ENCODE results near the gene SPC25.
"Not testable (repeated sequence)": the region's sequence is repeated elsewhere in the genome, so short reads cannot be mapped to it uniquely, and the experiment has no call there.

Gene SPC25

GRCh38 chr2:168912901-168913369 is 22.7 kb upstream of the SPC25 start:
- H3K9me3 Mint-ChIP-seq = no peaks in the 10 kb centered on the region
- no peaks in the 10 kb centered on the region for H3K4me1 Mint-ChIP-seq
- no peak overlapping the region for H3K27ac Mint-ChIP-seq
- no peaks in the 10 kb centered on the region for H3K36me3 Mint-ChIP-seq
- H3K4me3 Mint-ChIP-seq = no peak overlapping the region
- DNase-seq (ENCODE audit: low spot score in 2 of 2) = no peak
- no peak for ATAC-seq

GRCh38 chr2:168912466-168912865 is 22.2 kb upstream of the SPC25 start:
- H3K4me3 Mint-ChIP-seq = no peak overlapping the region
- H3K9me3 Mint-ChIP-seq = no peaks in the 10 kb centered on the region
- no peaks in the 10 kb centered on the region for H3K4me1 Mint-ChIP-seq
- no peak for ATAC-seq
- no peak overlapping the region for H3K27ac Mint-ChIP-seq
- no peaks in the 10 kb centered on the region for H3K36me3 Mint-ChIP-seq
- DNase-seq (ENCODE audit: low spot score in 2 of 2) = no peak

GRCh38 chr2:168910330-168910729 is 20.1 kb upstream of the SPC25 start:
- Mint-ChIP-seq H3K9me3 (no peaks in the 10 kb centered on the region), H3K36me3 (no peaks in the 10 kb centered on the region), H3K27ac (no peak overlapping the region), H3K4me3 (no peak overlapping the region), H3K4me1 (no peaks in the 10 kb centered on the region)
- ATAC-seq (no peak), DNase-seq (ENCODE audit: low spot score in 2 of 2) (no peak)

GRCh38 chr2:168907940-168908662 is 17.9 kb upstream of the SPC25 start:
- no peaks in the 10 kb centered on the region for H3K9me3 Mint-ChIP-seq
- no peak overlapping the region for H3K27ac Mint-ChIP-seq
- ATAC-seq (no peak), DNase-seq (ENCODE audit: low spot score in 2 of 2) (no peak)
- H3K4me1 Mint-ChIP-seq = no peaks in the 10 kb centered on the region
- no peaks in the 10 kb centered on the region for H3K36me3 Mint-ChIP-seq
- no peak overlapping the region for H3K4me3 Mint-ChIP-seq

- Mint-ChIP-seq H3K36me3 (no peaks in the 10 kb centered on the region), H3K4me1 (no peaks in the 10 kb centered on the region), H3K27ac (no peak overlapping the region), H3K9me3 (no peaks in the 10 kb centered on the region), H3K4me3 (no peak overlapping the region)
- DNase-seq (ENCODE audit: low spot score in 2 of 2) (no peak), ATAC-seq (no peak)
Measured at GRCh38 chr2:168904358-168904757, 14.1 kb upstream of the SPC25 start.

GRCh38 chr2:168903888-168904287 is 13.7 kb upstream of the SPC25 start:
- Mint-ChIP-seq H3K4me1 (no peaks in the 10 kb centered on the region), H3K4me3 (no peak overlapping the region)

GRCh38 chr2:168901003-168901402 is 10.8 kb upstream of the SPC25 start, which contains the start of gene G6PC2:
TSS of gene G6PC2 (plus strand) at chr2:168901291. CDS start at chr2:168901332, 41 bp downstream.
- Mint-ChIP-seq H3K9me3 (no peaks in the 10 kb centered on the region), H3K4me3 (no peak within 1 kb of the TSS), H3K27ac (no peak within 1 kb of the TSS), H3K4me1 (no peaks in the 10 kb centered on the region), H3K36me3 (no peaks in the 10 kb centered on the region)
- DNase-seq (ENCODE audit: low spot score in 2 of 2) = no peak
- ATAC-seq = no peak

More at GRCh38 chr2:168903888-168904287, 13.7 kb upstream of the SPC25 start:
- H3K36me3 Mint-ChIP-seq = no peaks in the 10 kb centered on the region
- no peak for ATAC-seq
- H3K9me3 Mint-ChIP-seq = no peaks in the 10 kb centered on the region
- DNase-seq (ENCODE audit: low spot score in 2 of 2) = no peak
- H3K27ac Mint-ChIP-seq = no peak overlapping the region

- H3K27ac Mint-ChIP-seq = no peak overlapping the region
- no peak overlapping the region for H3K4me3 Mint-ChIP-seq
- H3K9me3 Mint-ChIP-seq = no peaks in the 10 kb centered on the region
- DNase-seq (ENCODE audit: low spot score in 2 of 2) (no peak), ATAC-seq (no peak)
- no peaks in the 10 kb centered on the region for H3K36me3 Mint-ChIP-seq
- no peaks in the 10 kb centered on the region for H3K4me1 Mint-ChIP-seq
Measured at GRCh38 chr2:168897449-168897848, 7.2 kb upstream of the SPC25 start.

GRCh38 chr2:168896783-168897182 is 6.6 kb upstream of the SPC25 start:
- Mint-ChIP-seq H3K4me3 (no peak overlapping the region), H3K27ac (no peak overlapping the region), H3K36me3 (no peaks in the 10 kb centered on the region), H3K4me1 (no peaks in the 10 kb centered on the region), H3K9me3 (no peaks in the 10 kb centered on the region)
- ATAC-seq = no peak
- no peak for DNase-seq (ENCODE audit: low spot score in 2 of 2)

GRCh38 chr2:168895771-168896170 is 5.5 kb upstream of the SPC25 start:
- Mint-ChIP-seq H3K36me3 (no peaks in the 10 kb centered on the region), H3K27ac (no peak overlapping the region), H3K4me3 (no peak overlapping the region), H3K9me3 (no peaks in the 10 kb centered on the region), H3K4me1 (peaks cover 1% of the 10 kb centered on the region)
- DNase-seq (ENCODE audit: low spot score in 2 of 2) (no peak), ATAC-seq (no peak)

GRCh38 chr2:168894720-168895119 is 4.5 kb upstream of the SPC25 start:
- no peaks in the 10 kb centered on the region for H3K9me3 Mint-ChIP-seq
- H3K4me1 Mint-ChIP-seq = peaks cover 10% of the 10 kb centered on the region
- H3K36me3 Mint-ChIP-seq = peaks cover 8% of the 10 kb centered on the region
- no peak overlapping the region for H3K27ac Mint-ChIP-seq
- ATAC-seq (no peak), DNase-seq (ENCODE audit: low spot score in 2 of 2) (no peak)
- H3K4me3 Mint-ChIP-seq = no peak overlapping the region

- Mint-ChIP-seq H3K36me3 (peaks cover 9% of the 10 kb centered on the region), H3K4me3 (no peak overlapping the region), H3K4me1 (peaks cover 10% of the 10 kb centered on the region), H3K9me3 (no peaks in the 10 kb centered on the region), H3K27ac (no peak overlapping the region)
- no peak for ATAC-seq
- DNase-seq (ENCODE audit: low spot score in 2 of 2) = no peak
Measured at GRCh38 chr2:168894101-168894500, 3.9 kb upstream of the SPC25 start.

- DNase-seq (ENCODE audit: low spot score in 2 of 2) = no peak
- no peak overlapping the region for H3K4me3 Mint-ChIP-seq
- peaks cover 10% of the 10 kb centered on the region for H3K4me1 Mint-ChIP-seq
- no peak for ATAC-seq
- peaks cover 19% of the 10 kb centered on the region for H3K36me3 Mint-ChIP-seq
- H3K27ac Mint-ChIP-seq = no peak overlapping the region
- H3K9me3 Mint-ChIP-seq = no peaks in the 10 kb centered on the region
Measured at GRCh38 chr2:168892327-168892726, 2.1 kb upstream of the SPC25 start.

GRCh38 chr2:168889635-168890005 is 610 bp downstream of the SPC25 start:
- ATAC-seq = no peak
- peaks cover 21% of the 10 kb centered on the region for H3K4me1 Mint-ChIP-seq
- peak overlapping the region; percentile 87 for H3K4me3 Mint-ChIP-seq

GRCh38 chr2:168884975-168885374 is 5.3 kb downstream of the SPC25 start:
- H3K27ac Mint-ChIP-seq = no peak overlapping the region
- peaks cover 26% of the 10 kb centered on the region for H3K36me3 Mint-ChIP-seq
- H3K4me3 Mint-ChIP-seq = no peak overlapping the region
- H3K9me3 Mint-ChIP-seq = no peaks in the 10 kb centered on the region
- DNase-seq (ENCODE audit: low spot score in 2 of 2) = no peak
- H3K4me1 Mint-ChIP-seq = peaks cover 28% of the 10 kb centered on the region
- ATAC-seq = peak; percentile 92

More at GRCh38 chr2:168889635-168890005, 610 bp downstream of the SPC25 start:
- no peaks in the 10 kb centered on the region for H3K9me3 Mint-ChIP-seq
- peaks cover 32% of the 10 kb centered on the region for H3K36me3 Mint-ChIP-seq
- peak overlapping the region; percentile 91 for H3K27ac Mint-ChIP-seq
- DNase-seq (ENCODE audit: low spot score in 2 of 2) = no peak

GRCh38 chr2:168882163-168882562 is 8.1 kb downstream of the SPC25 start:
- H3K4me3 Mint-ChIP-seq; H3K27ac Mint-ChIP-seq; H3K9me3 Mint-ChIP-seq; DNase-seq (ENCODE audit: low spot score in 2 of 2); ATAC-seq: not testable (repeated sequence)
- Mint-ChIP-seq H3K36me3 (peaks cover 11% of the 10 kb centered on the region), H3K4me1 (peaks cover 27% of the 10 kb centered on the region)
